Stimulated activated naive CD8-positive, alpha-beta T cell treated with anti-CD3 and anti-CD28 coated beads, Interleukin-15, Interleukin-2, amounts not matched to agents 100 ng/mL and 50 ng/mL, for 24 hours (primary cell): ENCODE data around the gene BEND3.
"Not testable (repeated sequence)": the region's sequence is repeated elsewhere in the genome, so short reads cannot be mapped to it uniquely, and the experiment has no call there.

Experiments used
- H3K27ac Mint-ChIP-seq: one replicate; pipeline ENCODE4 v1.8.0; 2021; ENCODE audit warnings: mild to moderate bottlenecking, mixed read lengths
- H3K27me3 Mint-ChIP-seq: one replicate; pipeline ENCODE4 v1.8.0; 2021; ENCODE audit warnings: mixed read lengths
- H3K36me3 Mint-ChIP-seq: one replicate; pipeline ENCODE4 v1.8.0; 2021; ENCODE audit warnings: low read depth, mixed read lengths
- H3K4me1 Mint-ChIP-seq: one replicate; pipeline ENCODE4 v1.8.0; 2021; ENCODE audit warnings: low read depth, mixed read lengths
- H3K4me3 Mint-ChIP-seq: one replicate; pipeline ENCODE4 v1.8.0; 2021; ENCODE audit warnings: mild to moderate bottlenecking, mixed read lengths
- H3K9me3 Mint-ChIP-seq: one replicate; pipeline ENCODE4 v1.8.0; 2021; ENCODE audit warnings: mixed read lengths

BEND3 gene

GRCh38 chr6:107057679-107058078 is 57.6 kb downstream of the BEND3 start:
- Mint-ChIP-seq H3K4me3 (no peak overlapping the region), H3K27ac (no peak overlapping the region)

GRCh38 chr6:107056796-107057195 is 58.5 kb downstream of the BEND3 start:
- no peaks in the 10 kb centered on the region for H3K9me3 Mint-ChIP-seq
- H3K4me1 Mint-ChIP-seq, result peaks cover 8% of the 10 kb centered on the region
- H3K36me3 Mint-ChIP-seq, result no peaks in the 10 kb centered on the region
- no peaks in the 10 kb centered on the region for H3K27me3 Mint-ChIP-seq
- no peak overlapping the region for H3K27ac Mint-ChIP-seq
- H3K4me3 Mint-ChIP-seq, result no peak overlapping the region

More at GRCh38 chr6:107057679-107058078, 57.6 kb downstream of the BEND3 start:
- Mint-ChIP-seq H3K36me3 (no peaks in the 10 kb centered on the region), H3K27me3 (no peaks in the 10 kb centered on the region), H3K9me3 (no peaks in the 10 kb centered on the region), H3K4me1 (peaks cover 17% of the 10 kb centered on the region)

GRCh38 chr6:107047807-107048206 is 67.5 kb downstream of the BEND3 start:
- H3K4me3 Mint-ChIP-seq, result no peak overlapping the region
- H3K27me3 Mint-ChIP-seq, result no peaks in the 10 kb centered on the region
- H3K9me3 Mint-ChIP-seq, result no peaks in the 10 kb centered on the region
- H3K4me1 Mint-ChIP-seq, result no peaks in the 10 kb centered on the region
- peaks cover 19% of the 10 kb centered on the region for H3K36me3 Mint-ChIP-seq
- no peak overlapping the region for H3K27ac Mint-ChIP-seq

DNA sequence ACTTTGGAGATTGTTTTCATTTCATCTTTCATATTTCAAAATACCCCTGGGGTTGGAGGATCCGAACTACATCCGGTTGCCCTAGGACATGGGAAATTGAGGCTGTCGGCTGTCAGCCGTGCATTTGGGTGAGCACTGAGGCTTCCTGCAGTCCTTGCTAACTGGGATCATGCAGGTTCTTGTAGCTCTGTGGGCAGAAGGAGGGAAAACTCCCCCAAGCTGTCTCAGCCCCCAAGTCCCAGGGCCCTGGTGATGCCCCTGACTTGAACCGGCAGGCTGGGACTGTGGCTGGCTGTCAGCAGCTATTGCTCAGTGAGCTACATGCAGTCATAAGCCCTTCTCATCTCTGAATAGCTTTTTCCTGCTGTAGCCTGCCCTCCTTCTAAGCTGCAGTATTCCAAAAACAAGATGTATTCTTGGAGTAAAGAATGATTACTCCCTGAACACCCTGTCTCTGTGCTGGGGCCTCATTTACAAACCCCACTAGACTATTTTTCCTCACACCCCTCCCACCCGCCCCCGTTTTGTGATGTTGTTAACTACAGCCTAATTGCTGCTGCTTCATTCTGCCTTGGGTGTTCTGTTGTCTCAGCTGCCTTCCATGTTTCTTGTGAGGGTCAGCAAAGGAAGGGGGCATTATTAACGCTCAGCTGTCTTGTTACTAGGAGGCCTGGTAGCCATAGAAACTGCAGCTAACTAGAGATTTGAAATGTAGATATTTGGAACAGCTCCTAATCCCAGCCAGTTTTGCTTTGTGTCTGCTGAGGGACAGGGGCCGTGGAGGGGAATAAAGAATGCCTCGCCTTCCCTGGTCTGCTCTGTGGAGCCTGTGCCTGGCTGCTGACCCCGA is 69.3 kb downstream of the BEND3 start:
- no peaks in the 10 kb centered on the region for H3K9me3 Mint-ChIP-seq
- no peak overlapping the region for H3K4me3 Mint-ChIP-seq
- no peaks in the 10 kb centered on the region for H3K27me3 Mint-ChIP-seq
- peak overlapping the region; percentile 23 for H3K27ac Mint-ChIP-seq
- H3K36me3 Mint-ChIP-seq, result peaks cover 18% of the 10 kb centered on the region
- H3K4me1 Mint-ChIP-seq, result peaks cover 6% of the 10 kb centered on the region

- no peaks in the 10 kb centered on the region for H3K9me3 Mint-ChIP-seq
- no peaks in the 10 kb centered on the region for H3K27me3 Mint-ChIP-seq
- peaks cover 28% of the 10 kb centered on the region for H3K36me3 Mint-ChIP-seq
- H3K27ac Mint-ChIP-seq, result peak overlapping the region; percentile 67
- peaks cover 40% of the 10 kb centered on the region for H3K4me1 Mint-ChIP-seq
- no peak overlapping the region for H3K4me3 Mint-ChIP-seq
These were observed 82.2 kb downstream of the BEND3 start for GRCh38 chr6:107033126-107033525.

DNA sequence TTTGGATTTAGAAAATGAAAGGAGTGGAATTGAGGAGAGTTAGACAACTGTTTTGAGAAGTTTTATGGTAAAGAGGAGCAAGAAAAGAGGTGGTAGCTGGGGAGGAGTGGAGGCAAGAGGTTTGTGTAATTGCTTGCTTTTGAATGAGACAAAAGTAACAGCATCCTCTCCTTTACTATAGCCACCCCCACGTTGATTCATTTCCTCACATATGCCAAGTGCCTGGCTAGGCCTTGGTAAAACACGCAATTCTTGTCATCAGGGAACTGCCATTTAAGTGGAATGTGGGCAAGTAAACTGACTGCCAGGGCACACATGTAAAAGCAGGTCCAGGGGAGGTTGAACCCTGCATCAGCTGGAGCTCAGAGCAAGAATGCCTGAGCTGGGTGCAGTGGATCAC is 83.3 kb downstream of the BEND3 start:
- no peaks in the 10 kb centered on the region for H3K27me3 Mint-ChIP-seq
- no peak overlapping the region for H3K4me3 Mint-ChIP-seq
- H3K4me1 Mint-ChIP-seq, result peaks cover 40% of the 10 kb centered on the region
- peaks cover 28% of the 10 kb centered on the region for H3K36me3 Mint-ChIP-seq
- H3K27ac Mint-ChIP-seq, result peak overlapping the region; percentile 27
- H3K9me3 Mint-ChIP-seq, result no peaks in the 10 kb centered on the region

DNA sequence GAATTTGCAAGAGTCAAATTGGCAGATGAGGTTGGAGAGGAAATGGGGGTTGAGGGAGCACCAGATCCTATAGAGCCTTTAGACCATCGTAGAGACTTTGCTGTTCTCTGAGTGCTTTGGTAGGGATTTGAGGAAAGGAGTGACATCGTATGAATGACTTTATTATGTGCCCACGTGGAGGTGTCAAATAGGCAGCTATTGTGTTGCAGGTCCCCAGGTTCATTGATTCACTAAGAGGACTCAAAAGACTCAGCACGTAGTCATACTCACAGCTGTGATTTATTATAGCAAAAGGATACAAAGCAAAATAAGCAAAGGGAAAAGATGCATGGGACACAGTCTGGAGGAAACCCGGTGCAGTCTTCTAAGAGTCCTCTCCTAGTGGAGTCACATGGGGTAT is 85.2 kb downstream of the BEND3 start:
- peaks cover 24% of the 10 kb centered on the region for H3K36me3 Mint-ChIP-seq
- H3K4me1 Mint-ChIP-seq, result peaks cover 40% of the 10 kb centered on the region
- H3K9me3 Mint-ChIP-seq, result no peaks in the 10 kb centered on the region
- peak overlapping the region; percentile 21 for H3K27ac Mint-ChIP-seq
- H3K27me3 Mint-ChIP-seq, result no peaks in the 10 kb centered on the region
- H3K4me3 Mint-ChIP-seq, result peak overlapping the region; percentile 97

GRCh38 chr6:107026965-107027364 is 88.3 kb downstream of the BEND3 start:
- Mint-ChIP-seq H3K27me3 (no peaks in the 10 kb centered on the region), H3K4me1 (peaks cover 27% of the 10 kb centered on the region), H3K9me3 (no peaks in the 10 kb centered on the region), H3K27ac (no peak overlapping the region), H3K36me3 (peaks cover 18% of the 10 kb centered on the region), H3K4me3 (peak overlapping the region; percentile 8)

DNA sequence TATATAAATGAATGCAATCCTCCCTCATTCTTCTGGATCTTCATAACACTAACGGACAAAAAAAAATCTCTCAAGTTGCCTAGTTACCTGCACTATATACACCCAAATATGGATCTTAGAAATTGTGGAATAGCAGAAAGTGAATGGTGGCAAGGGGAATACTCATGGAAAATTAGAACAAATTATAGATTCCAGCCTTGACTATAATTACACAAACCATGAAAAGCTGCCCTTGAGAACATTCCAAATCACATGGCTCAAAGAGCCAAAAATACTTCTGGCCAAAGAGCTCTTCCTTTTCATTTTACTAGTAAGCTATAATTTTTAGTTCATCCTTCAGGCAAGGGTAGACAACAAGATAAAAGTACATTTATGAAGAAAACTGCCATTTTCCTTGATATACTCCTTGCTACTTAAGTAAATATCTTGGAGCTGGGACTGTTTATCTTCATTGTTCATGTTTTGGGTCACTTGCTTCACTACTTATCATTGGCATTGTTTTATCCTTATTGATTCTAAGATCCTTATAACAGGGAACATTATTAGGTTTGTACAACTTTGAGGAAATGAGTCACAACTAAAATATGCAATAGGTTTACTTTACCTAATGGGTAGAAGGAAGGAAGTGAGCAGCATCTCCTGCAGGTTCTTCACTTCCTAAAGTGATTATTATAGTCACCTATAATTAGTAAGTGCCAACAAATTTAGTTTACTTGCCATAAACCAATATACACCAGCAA is 93.7 kb downstream of the BEND3 start:
- no peaks in the 10 kb centered on the region for H3K36me3 Mint-ChIP-seq
- H3K27me3 Mint-ChIP-seq, result no peaks in the 10 kb centered on the region
- H3K27ac Mint-ChIP-seq, result no peak overlapping the region
- no peak overlapping the region for H3K4me3 Mint-ChIP-seq
- H3K4me1 Mint-ChIP-seq, result no peaks in the 10 kb centered on the region
- no peaks in the 10 kb centered on the region for H3K9me3 Mint-ChIP-seq

GRCh38 chr6:107020239-107020638 is 95.1 kb downstream of the BEND3 start:
- Mint-ChIP-seq H3K27me3 (no peaks in the 10 kb centered on the region), H3K4me1 (no peaks in the 10 kb centered on the region), H3K27ac (no peak overlapping the region), H3K9me3 (no peaks in the 10 kb centered on the region), H3K4me3 (no peak overlapping the region), H3K36me3 (no peaks in the 10 kb centered on the region)

GRCh38 chr6:107019628-107020027 is 95.7 kb downstream of the BEND3 start:
- not testable (repeated sequence) for H3K36me3 Mint-ChIP-seq, H3K9me3 Mint-ChIP-seq, H3K27me3 Mint-ChIP-seq, H3K4me3 Mint-ChIP-seq, H3K4me1 Mint-ChIP-seq, H3K27ac Mint-ChIP-seq

GRCh38 chr6:107019047-107019446 is 96.3 kb downstream of the BEND3 start:
- H3K27ac Mint-ChIP-seq, result no peak overlapping the region
- H3K4me1 Mint-ChIP-seq, result no peaks in the 10 kb centered on the region
- H3K27me3 Mint-ChIP-seq, result peaks cover 1% of the 10 kb centered on the region
- no peak overlapping the region for H3K4me3 Mint-ChIP-seq
- H3K36me3 Mint-ChIP-seq, result no peaks in the 10 kb centered on the region
- no peaks in the 10 kb centered on the region for H3K9me3 Mint-ChIP-seq
